Stimulated activated CD8-positive, alpha-beta memory T cell treated with anti-CD3 and anti-CD28 coated beads, Interleukin-7, amount 100 ng/mL, for 48 hours (primary cell): Measurements from ENCODE around the gene ACSS1.

Source experiments
- DNase-seq, 2 donors: peaks; one replicate each; pipeline ENCODE4 v3.0.0-alpha.2; 2020; ENCODE audit warnings: low read depth in 1 of 2; ENCODE audit errors: extremely low read depth in 1 of 2

Gene ACSS1

GRCh38 chr20:25061103-25061799, 3.3 kb upstream of the ACSS1 start:
- DNase-seq, result no peak

GRCh38 chr20:25059866-25060465, 2.0 kb upstream of the ACSS1 start:
- no peak for DNase-seq

GRCh38 chr20:25058847-25059810, 1.2 kb upstream of the ACSS1 start:
- no peak for DNase-seq

DNA sequence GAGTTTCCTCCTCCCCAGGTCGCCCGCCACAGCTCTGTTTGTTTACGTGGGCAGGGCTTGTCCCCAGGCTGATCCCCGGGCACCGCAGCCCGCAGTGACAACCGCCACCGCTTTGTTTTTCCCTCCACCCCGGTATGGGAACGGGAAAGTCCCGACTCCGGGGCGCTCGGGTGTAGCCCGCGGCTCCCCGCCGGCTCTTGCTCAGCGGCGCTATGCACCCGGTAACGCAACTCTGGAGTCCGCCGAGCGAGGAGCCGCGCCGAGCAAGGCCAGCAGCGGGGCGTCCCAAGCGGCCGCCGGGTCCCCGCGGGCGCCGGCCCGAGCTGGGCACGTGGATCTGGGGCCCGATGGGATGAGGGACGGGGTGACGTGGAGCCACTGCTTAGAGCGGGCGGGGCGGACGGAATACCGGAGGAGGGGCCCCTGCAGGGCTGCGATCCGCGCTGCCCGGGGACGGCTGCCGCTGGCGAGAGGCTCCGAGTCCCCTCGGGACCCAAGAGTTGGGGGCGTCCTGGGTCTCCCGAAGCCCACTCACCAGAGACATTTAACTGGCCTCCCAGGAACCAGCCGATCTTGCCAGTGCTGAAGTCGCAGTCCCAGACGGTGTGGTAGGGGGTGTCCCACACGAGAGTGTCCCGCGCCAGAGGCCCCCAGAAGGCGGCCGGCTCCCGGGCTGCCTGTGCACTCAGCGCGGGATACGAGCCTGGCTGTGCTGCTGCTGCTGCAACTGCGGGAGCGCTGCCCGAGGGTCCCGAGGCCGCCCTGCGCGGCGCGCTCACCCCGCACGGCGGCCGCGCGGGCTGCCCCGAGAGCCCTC, 497 bp downstream of the ACSS1 start:
- peak; percentile 58 to 64 for DNase-seq

- DNase-seq, result no peak
Measured at GRCh38 chr20:25056690-25057233, 1.2 kb downstream of the ACSS1 start.

DNA sequence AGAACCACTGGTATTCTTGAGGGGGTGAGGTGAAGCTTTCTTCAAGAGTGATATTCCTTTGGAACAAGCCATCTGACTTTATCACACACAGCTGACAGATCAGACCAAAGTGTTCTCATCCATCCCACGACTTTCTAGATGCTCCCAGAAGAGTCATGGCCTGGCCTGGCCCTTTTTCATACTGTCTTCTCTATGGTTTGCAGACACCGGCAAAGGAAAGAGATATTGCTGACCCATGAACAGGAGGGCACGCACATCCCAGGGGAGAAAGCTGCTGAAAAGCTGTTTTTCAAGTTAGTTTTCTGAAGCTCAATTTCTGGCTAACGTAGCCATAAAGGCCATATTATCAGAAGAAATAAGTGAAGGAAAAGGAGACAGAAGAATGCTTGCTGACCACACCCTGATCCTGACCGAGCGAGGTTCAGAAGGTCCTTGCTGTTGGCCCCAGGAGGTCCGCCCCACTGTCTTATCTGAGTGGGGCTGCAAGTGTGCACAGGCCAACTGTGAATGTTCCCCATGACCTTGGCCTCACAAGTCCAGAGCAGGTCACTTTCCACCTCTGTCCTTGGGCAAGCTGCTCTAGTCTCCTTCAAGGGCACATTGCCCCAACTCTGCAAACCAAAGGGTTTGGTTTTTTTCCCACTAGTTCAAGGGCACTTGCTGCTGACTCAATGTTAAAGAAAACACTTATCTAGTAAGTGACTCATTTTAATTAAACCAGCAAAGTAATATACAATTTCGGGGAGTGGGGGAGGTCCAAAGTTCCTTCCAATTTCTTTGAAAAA, 2.0 kb downstream of the ACSS1 start:
- DNase-seq, result no peak

DNA sequence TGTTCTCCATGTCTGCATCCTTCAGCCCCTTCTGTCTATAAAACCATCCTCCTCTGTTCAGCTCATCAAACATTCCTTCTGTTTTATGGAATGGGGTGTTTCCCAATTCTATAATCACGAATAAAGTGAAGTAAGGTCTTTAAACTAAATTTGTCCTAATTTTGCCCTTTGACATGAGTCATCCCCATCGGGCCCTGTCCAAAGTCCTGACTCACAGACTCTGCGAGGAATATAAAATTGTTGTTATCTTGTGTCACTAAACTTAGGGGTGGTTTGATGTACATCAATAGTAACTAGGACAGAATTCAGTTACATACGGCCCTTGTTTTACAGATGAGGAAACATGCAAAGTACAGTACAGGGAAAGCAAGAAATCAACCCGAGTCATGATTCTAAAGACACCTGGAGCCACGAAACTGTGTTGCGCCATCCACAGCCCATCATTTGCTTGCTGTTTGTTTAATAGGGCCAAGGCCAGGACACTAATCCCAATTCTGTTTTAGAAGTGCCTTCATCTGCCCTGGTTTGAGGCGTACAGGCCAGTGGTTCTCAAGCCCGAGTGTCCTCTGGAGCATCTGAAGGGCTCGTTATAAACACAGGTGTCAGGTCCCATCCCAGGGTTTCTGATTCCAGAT, 2.8 kb downstream of the ACSS1 start:
- no peak for DNase-seq

DNA sequence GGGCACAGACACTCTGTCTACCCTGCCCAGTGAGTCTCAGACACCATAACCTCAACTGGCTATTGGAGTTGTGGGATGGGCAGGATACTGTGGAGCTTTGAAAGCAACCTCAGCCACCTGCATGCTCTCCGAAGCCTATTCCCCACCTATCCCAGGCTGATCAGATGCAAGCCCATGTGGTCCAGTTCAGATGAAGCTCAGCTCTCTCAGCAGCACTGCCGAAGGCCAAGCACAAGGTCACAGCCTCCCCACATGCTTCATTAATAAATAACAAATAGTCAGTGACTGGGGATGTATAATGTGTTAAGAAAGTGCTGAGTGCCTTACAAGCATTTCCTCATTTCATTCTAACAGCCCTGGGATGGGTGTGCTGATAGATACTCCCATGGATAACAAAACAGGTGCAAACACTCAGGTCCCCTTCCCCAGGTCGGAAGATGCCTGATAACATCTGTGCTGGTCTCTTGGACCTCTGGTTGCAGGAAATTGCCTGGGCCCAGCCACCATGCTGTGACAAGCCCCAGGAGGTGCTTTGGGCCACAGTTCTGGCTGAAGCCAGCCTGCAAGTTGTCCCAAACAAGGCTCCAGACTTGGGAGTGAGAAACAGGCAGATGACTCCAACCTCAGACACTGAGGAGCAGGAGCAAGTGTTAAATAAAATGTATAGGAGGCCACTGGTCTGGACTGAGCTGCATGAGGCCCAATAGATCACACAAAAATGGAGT, 3.7 kb downstream of the ACSS1 start:
- no peak for DNase-seq

GRCh38 chr20:25053255-25054031, 4.5 kb downstream of the ACSS1 start:
- DNase-seq, result no peak

DNA sequence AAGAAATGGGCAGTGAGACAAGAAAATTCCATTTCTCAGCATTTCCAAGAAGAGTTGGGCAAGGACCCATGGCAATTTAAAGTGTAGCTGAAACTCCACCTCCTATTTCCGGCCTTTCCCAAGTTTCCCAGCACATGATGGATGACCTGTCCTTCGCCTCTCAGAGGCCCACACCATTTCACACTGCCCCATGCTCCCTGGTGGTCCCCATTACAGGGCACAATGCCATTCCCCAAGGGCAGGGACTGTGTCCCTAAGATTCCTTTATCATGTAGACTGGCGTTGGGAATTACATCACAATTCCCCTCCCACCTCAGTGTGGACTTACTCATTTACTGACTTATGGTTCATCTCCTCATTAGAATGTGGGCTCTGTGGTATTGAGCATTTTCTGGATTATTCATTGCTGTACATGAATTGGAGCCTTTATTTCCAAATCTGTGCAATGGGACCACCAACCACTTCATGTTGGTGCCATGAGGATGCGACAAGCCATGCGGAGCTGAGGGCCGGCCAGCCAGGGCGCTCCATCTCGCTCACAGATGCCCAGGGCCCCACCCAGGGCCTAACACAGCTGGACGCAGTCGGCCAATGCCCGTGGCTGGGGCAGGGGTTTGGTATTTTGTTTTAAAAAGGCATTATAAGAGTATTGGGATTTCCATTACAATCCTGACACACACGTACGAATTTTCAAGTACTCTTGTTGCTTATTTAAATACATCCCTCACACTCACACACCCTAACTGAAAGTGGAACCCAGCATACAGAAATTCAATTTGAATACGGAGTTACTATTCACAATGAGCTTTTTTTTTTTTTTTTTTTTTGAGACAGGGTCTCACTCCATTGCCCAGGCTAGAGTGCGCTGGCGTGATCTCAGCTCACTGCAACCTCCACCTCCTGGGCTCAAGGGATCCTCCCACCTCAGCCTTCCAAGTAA, 5.4 kb downstream of the ACSS1 start:
- DNase-seq, result no peak

GRCh38 chr20:25051386-25052155, 6.4 kb downstream of the ACSS1 start:
- DNase-seq, result no peak

GRCh38 chr20:25050501-25051350, 7.2 kb downstream of the ACSS1 start:
- no peak for DNase-seq

DNA sequence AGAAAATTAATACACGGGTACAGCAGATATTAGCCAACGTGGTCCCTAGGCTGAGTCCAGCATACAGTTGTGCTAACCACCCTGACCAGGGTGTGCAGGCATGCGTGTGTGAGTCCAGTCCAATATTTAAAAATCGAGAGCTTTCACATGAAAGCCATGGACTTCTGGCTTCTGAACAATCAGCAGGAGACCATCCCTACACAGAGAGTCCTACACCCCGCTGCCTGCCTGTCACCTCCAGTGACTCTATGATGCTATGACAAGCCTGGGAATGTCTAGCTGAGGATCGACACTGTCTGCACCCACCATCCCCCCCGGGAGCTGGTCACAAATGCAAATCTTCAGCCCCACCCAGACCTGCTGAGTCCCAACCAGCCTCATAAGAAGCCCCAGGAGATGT, 7.9 kb downstream of the ACSS1 start:
- no peak for DNase-seq

DNA sequence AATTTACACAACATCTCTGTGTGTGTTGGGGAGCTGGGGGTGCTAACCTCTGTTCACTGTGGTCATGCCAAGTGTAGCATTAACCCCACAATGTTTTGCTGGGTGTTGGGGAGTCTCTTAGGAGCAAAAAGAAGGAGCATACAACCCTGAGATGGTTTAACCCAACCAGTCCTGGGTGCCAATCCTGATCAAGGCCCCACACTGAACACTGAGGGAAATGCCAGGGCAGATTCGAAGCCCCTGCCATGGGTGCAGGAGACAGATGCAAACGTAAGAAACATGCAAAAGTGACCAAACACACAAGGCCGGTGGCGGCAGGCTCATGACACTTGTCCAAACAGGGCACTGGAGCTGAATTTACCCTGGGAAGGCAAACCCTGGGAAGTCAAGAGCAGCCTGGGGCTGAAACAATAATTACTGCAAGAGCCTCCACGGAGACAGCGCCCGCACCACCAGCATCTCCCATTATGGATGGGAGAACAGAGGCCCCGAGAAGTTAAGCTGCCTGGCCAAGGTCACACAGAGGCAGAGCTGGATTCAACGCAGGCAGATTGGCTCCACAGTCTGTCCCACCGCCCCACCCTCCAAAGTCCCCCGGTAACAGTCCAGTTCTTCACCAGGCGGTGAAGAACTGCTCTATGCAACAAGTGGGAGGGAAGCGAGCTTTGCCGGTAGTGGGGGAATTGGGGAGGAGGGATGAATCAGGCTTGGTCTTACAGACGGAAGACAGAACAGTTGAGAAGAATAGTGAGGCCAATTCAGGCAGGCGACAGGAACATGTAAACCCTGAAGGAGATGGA, 8.5 kb downstream of the ACSS1 start:
- DNase-seq, result no peak
